ENCODE measurements around the gene TMEM214. TPM values are rescaled to one million over a fixed set of nuclear protein-coding genes. Genes with fewer than 3 reads are reported as not detected.

Gene TMEM214
- total and polyA plus RNA-seq, 12 donors = 24.7 to 53.4 (median 29.4) TPM

DNA sequence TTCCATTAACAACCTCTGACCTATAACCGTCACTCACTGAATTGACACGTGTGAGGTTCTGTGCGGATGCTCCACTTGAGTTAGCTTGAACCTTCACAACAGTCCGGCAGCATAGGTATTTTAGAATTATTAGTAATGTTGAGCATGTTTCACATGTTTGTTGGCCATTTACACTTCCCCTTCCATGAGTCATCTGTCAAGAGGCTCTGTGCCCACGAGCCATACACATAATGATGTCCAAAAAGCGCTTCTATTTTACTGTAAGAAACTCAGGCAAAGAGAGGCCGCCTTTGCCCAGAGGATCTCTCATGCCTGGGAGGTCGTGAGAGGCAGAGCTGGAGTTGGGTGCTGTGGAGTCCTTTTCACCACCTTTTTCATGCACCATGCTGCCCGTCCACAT, 28.9 kb upstream of the TMEM214 start:
- TF ChIP-seq, protein P1, sequence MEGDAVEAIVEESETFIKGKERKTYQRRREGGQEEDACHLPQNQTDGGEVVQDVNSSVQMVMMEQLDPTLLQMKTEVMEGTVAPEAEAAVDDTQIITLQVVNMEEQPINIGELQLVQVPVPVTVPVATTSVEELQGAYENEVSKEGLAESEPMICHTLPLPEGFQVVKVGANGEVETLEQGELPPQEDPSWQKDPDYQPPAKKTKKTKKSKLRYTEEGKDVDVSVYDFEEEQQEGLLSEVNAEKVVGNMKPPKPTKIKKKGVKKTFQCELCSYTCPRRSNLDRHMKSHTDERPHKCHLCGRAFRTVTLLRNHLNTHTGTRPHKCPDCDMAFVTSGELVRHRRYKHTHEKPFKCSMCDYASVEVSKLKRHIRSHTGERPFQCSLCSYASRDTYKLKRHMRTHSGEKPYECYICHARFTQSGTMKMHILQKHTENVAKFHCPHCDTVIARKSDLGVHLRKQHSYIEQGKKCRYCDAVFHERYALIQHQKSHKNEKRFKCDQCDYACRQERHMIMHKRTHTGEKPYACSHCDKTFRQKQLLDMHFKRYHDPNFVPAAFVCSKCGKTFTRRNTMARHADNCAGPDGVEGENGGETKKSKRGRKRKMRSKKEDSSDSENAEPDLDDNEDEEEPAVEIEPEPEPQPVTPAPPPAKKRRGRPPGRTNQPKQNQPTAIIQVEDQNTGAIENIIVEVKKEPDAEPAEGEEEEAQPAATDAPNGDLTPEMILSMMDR (IDR thresholded peaks at IDR 0.05) = no peak
- H3K4me3 ChIP-seq = no peak overlapping the region
- no peaks in the 10 kb centered on the region for H3K9me3 ChIP-seq
- 82 to 83% methylated on average over 9 of the region's 9 CpGs for WGBS, 2 donors
- ATAC-seq (peak in 1 of 8 donors; percentile 39), DNase-seq (no peak)
- intact Hi-C loops (cut with DNase I) = no loop called here
- H3K27ac ChIP-seq = no peak overlapping the region
- no peaks in the 10 kb centered on the region for H3K36me3 ChIP-seq
- no peaks in the 10 kb centered on the region for H3K27me3 ChIP-seq
- peaks cover 0 to 18% (median 8%) of the 10 kb centered on the region in 9 donors for H3K4me1 ChIP-seq

DNA sequence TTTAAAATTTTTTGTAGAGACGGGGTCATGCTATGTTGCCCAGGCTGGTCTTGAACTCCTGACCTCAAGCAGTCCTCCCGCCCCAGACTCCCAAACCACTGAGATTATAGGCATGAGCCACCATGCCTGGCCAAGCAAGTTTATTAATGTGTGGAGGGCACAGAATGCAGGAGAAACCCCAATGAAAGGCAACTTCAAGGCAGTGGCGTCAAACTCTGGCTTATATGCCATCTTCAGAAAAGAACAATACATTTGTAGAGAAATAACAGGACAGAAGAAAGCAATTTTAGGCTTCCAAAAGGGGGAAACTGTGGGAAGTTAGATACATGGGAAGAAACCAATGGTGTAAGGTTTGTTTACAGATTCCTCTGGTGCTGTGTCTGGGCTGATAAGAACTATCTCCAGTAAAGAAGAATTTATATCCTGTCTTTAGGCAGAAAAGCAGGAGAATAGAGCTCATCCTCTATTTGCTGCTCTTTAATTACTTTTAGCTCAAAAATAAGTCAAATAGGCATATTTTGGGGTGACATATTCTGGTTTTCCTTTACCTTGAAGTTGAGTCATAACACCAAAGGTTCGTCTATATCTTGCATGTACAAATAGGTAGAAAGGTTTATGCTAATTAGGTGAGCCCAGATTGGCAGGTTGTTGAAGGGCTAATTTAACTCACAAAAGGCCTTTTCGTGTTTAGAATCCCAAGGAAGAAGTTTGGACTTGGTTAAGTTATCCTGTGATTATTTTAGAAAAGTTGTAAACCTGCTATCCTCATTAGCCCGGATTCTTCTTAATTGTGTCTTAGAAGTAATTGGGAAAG, 26.0 kb upstream of the TMEM214 start:
- DNase-seq (no peak), ATAC-seq (no peak)
- Histone ChIP-seq H3K27me3 (no peaks in the 10 kb centered on the region), H3K4me3 (no peak overlapping the region), H3K4me1 (peaks cover 0 to 29% (median 8%) of the 10 kb centered on the region in 9 donors), H3K27ac (peak overlapping the region in 1 of 10 donors; percentile 12), H3K9me3 (no peaks in the 10 kb centered on the region), H3K36me3 (no peaks in the 10 kb centered on the region)
- TF ChIP-seq, protein P1 (IDR thresholded peaks at IDR 0.05) = no peak
- WGBS, 2 donors = 64 to 66% methylated on average over 6 of the region's 6 CpGs
- intact Hi-C loops (cut with DNase I) = no loop called here

DNA sequence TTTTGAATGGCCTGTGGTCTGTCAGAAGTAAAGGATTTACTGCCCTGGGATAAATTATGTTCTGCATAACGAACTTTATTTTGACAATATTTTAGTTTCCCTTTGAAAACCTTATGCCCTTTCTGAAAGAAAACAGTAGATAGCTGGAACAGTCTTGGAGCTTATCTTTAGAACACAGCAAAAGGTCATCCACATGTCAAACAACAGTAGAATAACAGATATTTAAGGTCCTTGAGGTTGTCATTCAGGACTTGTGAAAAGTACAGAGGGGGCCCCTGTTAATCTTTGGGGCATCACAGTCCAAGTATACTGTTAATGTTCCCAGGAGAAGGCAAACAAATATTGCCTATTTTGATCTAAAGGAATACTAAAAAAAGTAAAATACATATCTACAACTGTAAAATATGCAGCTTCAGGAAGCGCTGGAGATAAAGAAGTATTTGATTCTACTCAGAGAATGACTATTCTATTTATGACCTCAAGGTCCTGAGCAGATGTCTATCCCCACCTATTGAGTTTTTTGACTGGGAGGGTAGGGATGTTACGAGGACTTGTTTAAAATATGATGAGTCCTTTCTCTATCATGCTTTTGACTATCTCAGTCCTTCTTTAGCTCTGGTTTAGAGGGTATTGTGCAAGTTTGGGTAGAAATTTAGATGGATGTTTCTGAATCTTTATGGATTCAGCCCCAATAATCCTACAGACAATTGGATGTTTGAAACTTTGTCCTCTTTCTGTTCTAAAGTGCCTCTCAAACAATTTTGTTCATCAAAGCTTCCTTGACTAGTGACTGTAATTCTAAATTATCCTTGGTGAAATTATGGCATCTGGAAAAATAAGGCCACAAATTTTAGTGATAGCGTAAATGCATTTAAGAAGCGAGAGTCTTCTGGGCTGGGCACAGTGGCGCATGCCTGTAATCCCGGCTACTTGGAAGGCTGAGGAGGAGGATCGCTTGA, 25.1 kb upstream of the TMEM214 start:
- no peaks in the 10 kb centered on the region for H3K36me3 ChIP-seq
- ATAC-seq (no peak), DNase-seq (no peak)
- peaks cover 0 to 29% (median 8%) of the 10 kb centered on the region in 9 donors for H3K4me1 ChIP-seq
- TF ChIP-seq, protein P1 (IDR thresholded peaks at IDR 0.05) = no peak
- 75 to 78% methylated on average over 8 of the region's 8 CpGs for WGBS, 2 donors
- H3K27me3 ChIP-seq = no peaks in the 10 kb centered on the region
- peak overlapping the region in 1 of 10 donors; percentile 12 for H3K27ac ChIP-seq
- H3K4me3 ChIP-seq = no peak overlapping the region
- intact Hi-C loops (cut with DNase I) = no loop called here
- H3K9me3 ChIP-seq = no peaks in the 10 kb centered on the region

DNA sequence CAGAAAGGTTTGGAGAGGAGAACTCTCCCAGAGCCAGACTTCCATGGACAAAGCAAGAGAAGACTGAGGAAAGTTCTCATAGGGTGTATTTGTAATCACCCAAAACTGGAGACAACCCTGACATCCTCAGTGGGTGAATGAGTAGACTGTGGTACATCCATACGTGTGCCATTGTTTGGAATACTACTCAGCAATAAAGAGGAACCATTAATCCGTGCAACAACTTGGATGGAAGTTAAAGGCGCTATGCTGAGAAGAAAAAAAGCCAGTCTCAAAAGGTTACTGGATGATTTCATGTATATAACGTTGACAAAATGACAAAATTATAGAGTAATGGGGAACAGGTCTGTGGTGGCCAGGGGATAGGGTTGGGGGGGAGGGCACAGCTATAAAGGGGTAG, 24.1 kb upstream of the TMEM214 start:
- no peaks in the 10 kb centered on the region for H3K9me3 ChIP-seq
- WGBS, 2 donors = 94% methylated on average over 4 of the region's 4 CpGs
- TF ChIP-seq, protein P1 (IDR thresholded peaks at IDR 0.05) = no peak
- no peaks in the 10 kb centered on the region for H3K27me3 ChIP-seq
- peaks cover 0 to 27% (median 8%) of the 10 kb centered on the region in 9 donors for H3K4me1 ChIP-seq
- H3K36me3 ChIP-seq = no peaks in the 10 kb centered on the region
- H3K4me3 ChIP-seq = no peak overlapping the region
- intact Hi-C loops (cut with DNase I) = no loop called here
- no peak for ATAC-seq
- DNase-seq = no peak
- no peak overlapping the region for H3K27ac ChIP-seq
